Testis (tissue), 3 donors: Measurements from ENCODE around the gene PCDHA2. TPM values are rescaled to one million over a fixed set of nuclear protein-coding genes. Genes with fewer than 3 reads are reported as not detected.
"Not testable (repeated sequence)": the region's sequence is repeated elsewhere in the genome, so short reads cannot be mapped to it uniquely, and the experiment has no call there.

Experiments used
- DNase-seq: peaks from one replicate; pipeline ENCODE4 v3.0.0-alpha.2; 2019
- H3K27ac ChIP-seq, 2 donors: fragments of 200-600 bp; sonication (generic); one replicate each; pipeline ENCODE4 v1.5.1; 2019
- H3K27me3 ChIP-seq: fragments of 200-600 bp; sonication (generic); one replicate; pipeline ENCODE4 v1.5.1; 2019
- H3K36me3 ChIP-seq: fragments of 200-600 bp; sonication (generic); one replicate; pipeline ENCODE4 v1.5.1; 2017; ENCODE audit warnings: low read depth; ENCODE audit errors: missing control alignments
- H3K4me1 ChIP-seq: fragments of 200-600 bp; sonication (generic); one replicate; pipeline ENCODE4 v1.5.1; 2019
- H3K4me3 ChIP-seq, 2 donors: fragments of 200-600 bp; sonication (generic); one replicate each; pipeline ENCODE4 v1.5.1; 2017 to 2019
- H3K9me3 ChIP-seq: fragments of 200-600 bp; sonication (generic); one replicate; pipeline ENCODE4 v1.5.1; 2017
- CTCF ChIP-seq, 3 experiments: fragments of 450-650 bp in 2 of 3; fragments of 200-600 bp in 1 of 3; sonication (generic) in 1 of 3; IDR thresholded peaks; one replicate each; pipeline ENCODE4 v1.5.1; 2016 to 2019; ENCODE audit warnings: antibody characterized with exemption in 3 of 3, mild to moderate bottlenecking in 2 of 3, moderate library complexity in 1 of 3
- POLR2A ChIP-seq: fragments of 450-650 bp; IDR thresholded peaks from one replicate; pipeline ENCODE4 v1.6.1; 2017; ENCODE audit warnings: antibody characterized with exemption, mild to moderate bottlenecking, moderate library complexity
- WGBS, 2 donors: methylation state at CpG; one replicate each; pipeline ENCODE4 v1.1.5; 2018; 5-methylcytosine and 5-hydroxymethylcytosine counted together
- intact Hi-C: fragments of 100-400 bp; cut with DNase I; formaldehyde crosslinking; loops from one replicate; pipeline ENCODE4 v1.15.1; 2023; ENCODE audit warnings: low total_unique reads
- polyA plus RNA-seq: library from polyadenylated mRNA; stranded (reverse); fragments of 350-450 nt; fragmentation: Illumina TruSeq; extraction: RNeasy Lipid Tissue Mini Kit (QIAGEN cat#74804); gene quantifications from one replicate; pipeline ENCODE4 v1.2.3, GENCODE V29; 2014; ENCODE audit warnings: low read depth, low replicate concordance; ENCODE audit not compliant: insufficient read depth
- total RNA-seq, 2 donors: library from RNA; depleted of rRNA; stranded (reverse); fragments of >200 nt; gene quantifications; one replicate each; pipeline ENCODE4 v1.2.3, GENCODE V29; 2016

PCDHA2 gene
- total and polyA plus RNA-seq, 3 donors from 2014 or later, result 0.57 to 1.3 (median 1.0) TPM

GRCh38 chr5:140780512-140780911, 14.1 kb upstream of the PCDHA2 start:
- Histone ChIP-seq H3K4me1 (no peaks in the 10 kb centered on the region), H3K36me3 (no peaks in the 10 kb centered on the region), H3K27me3 (no peaks in the 10 kb centered on the region), H3K9me3 (no peaks in the 10 kb centered on the region), H3K4me3 (no peak overlapping the region), H3K27ac (no peak overlapping the region)
- intact Hi-C loops, result no loop called here
- DNase-seq, result no peak
- no peak for TF ChIP-seq POLR2A
- no peak for TF ChIP-seq CTCF (IDR thresholded peaks at IDR 0.05)
- 83 to 94% methylated on average over 1 of the region's 1 CpG for WGBS, 2 donors

GRCh38 chr5:140785905-140786686, 8.6 kb upstream of the PCDHA2 start, which contains the start of gene PCDHA1:
TSS of gene PCDHA1 (plus strand) at chr5:140786140.
- no peaks in the 10 kb centered on the region for H3K4me1 ChIP-seq
- no peak within 1 kb of the TSS for H3K4me3 ChIP-seq

GRCh38 chr5:140787422-140787821, 7.2 kb upstream of the PCDHA2 start:
- H3K27me3 ChIP-seq, H3K36me3 ChIP-seq, H3K4me1 ChIP-seq, H3K9me3 ChIP-seq, H3K4me3 ChIP-seq, H3K27ac ChIP-seq, intact Hi-C loops: not testable (repeated sequence)
- 21 to 31% methylated on average over 44 of the region's 44 CpGs for WGBS, 2 donors
- DNase-seq, result peak; percentile 16

More at GRCh38 chr5:140785905-140786686, 8.6 kb upstream of the PCDHA2 start, which contains the start of gene PCDHA1:
- intact Hi-C loops, result no loop called here
- WGBS, 2 donors, result 15 to 24% methylated on average over 21 to 29 of the region's 29 CpGs
- TF ChIP-seq POLR2A (no peak), CTCF (IDR thresholded peaks at IDR 0.05) (no peak)
- no peaks in the 10 kb centered on the region for H3K36me3 ChIP-seq
- H3K9me3 ChIP-seq, result no peaks in the 10 kb centered on the region
- H3K27ac ChIP-seq, result no peak within 1 kb of the TSS
- peak; percentile 14 for DNase-seq
- peaks cover 4% of the 10 kb centered on the region for H3K27me3 ChIP-seq

- H3K4me3 ChIP-seq, H3K27me3 ChIP-seq, H3K36me3 ChIP-seq, H3K9me3 ChIP-seq, H3K4me1 ChIP-seq, intact Hi-C loops, H3K27ac ChIP-seq: not testable (repeated sequence)
- 17 to 27% methylated on average over 14 to 57 of the region's 70 CpGs for WGBS, 2 donors
- peak; percentile 18 for DNase-seq
Observed at GRCh38 chr5:140787849-140788504, 6.7 kb upstream of the PCDHA2 start.

- 36 to 39% methylated on average over 2 of the region's 2 CpGs for WGBS, 2 donors
- Histone ChIP-seq H3K36me3 (no peaks in the 10 kb centered on the region), H3K27ac (no peak overlapping the region), H3K4me3 (no peak overlapping the region), H3K4me1 (no peaks in the 10 kb centered on the region), H3K27me3 (peaks cover 4% of the 10 kb centered on the region), H3K9me3 (no peaks in the 10 kb centered on the region)
- DNase-seq, result no peak
- TF ChIP-seq POLR2A (no peak), CTCF (IDR thresholded peaks at IDR 0.05) (no peak)
- intact Hi-C loops, result no loop called here
Observed at GRCh38 chr5:140791089-140791488, 3.6 kb upstream of the PCDHA2 start.
